Activated CD4-positive, alpha-beta T cell treated with anti-CD3 and anti-CD28 coated beads, Interleukin-2, Interleukin-6, amounts not matched to agents 100 ng/mL and 50 ng/mL, durations not matched to agents 16 hours and 8 hours (primary cell): ENCODE measurements around the gene MTURN.
"Not testable (repeated sequence)": the region's sequence is repeated elsewhere in the genome, so short reads cannot be mapped to it uniquely, and the experiment has no call there.

ENCODE experiments used
- DNase-seq: peaks from one replicate; pipeline ENCODE4 v3.0.0-alpha.2; 2020

The MTURN gene

DNA sequence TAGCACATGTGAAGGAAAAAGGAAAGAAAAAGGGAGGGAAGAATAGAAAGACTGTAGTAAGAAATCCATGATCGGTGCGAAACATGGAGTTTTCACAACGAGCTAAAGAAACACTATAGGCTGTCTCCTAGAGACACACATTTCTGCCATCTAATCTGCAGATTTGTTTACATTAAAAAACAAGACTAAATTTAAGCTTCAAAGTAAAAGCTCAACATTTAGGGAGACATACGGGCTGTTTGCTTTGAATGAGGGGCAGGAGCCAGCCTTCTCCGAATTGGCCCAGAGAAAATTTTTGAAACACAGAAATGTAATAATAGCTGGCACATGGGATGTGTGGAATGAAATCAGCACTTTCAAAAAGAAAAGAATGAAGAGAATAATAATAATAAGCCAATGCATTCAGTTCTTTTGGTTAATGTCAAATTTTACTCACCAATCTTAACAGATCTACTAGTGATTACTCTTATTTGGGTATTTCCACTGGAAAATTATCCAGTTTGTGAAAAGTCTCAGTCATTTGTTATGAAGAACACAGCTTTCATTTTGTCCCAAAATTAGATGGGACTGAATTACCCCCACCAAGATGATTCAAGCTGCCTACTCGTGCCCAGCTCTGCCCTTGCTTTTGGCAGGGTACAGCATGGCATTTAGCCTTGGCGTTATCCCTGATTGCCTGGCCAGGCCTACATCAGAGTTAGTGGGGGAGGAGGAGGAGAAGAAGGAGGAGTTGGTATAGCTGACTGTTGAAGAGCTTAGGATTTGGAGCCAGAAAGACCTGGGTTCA is 47.1 kb downstream of the MTURN start:
- DNase-seq = no peak

- DNase-seq = no peak
Observed at GRCh38 chr7:30182814-30183213, 48.0 kb downstream of the MTURN start.

DNA sequence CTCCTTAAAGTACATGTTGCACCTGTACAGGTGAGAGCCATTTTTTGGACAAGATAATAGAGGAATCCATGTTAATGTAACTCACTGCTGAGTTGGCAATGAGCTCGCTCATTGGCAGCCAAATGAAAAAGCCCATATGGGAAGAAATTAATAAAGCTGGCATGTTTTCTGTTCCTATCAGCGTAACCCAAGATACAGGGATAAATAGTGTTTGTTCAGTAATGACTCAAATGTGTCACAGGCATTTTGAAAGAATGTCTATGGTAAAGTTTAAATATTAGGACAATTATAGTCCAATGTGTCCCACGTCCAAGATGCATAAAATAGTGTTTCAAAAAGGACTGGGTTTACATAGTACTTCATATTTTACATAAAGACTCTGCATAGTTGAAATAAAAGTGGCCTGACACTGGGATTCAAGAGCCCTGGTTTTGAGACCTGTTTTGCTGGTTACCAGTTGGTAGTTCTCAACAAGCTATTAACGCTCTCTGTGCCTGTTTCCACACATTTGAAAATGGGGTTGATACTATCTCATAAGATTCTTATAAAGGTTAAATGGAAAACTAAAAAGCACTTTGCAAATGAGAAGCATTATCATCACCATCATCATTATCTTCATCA is 49.1 kb downstream of the MTURN start:
- no peak for DNase-seq

- DNase-seq = no peak
Observed at GRCh38 chr7:30184791-30185487, 50.2 kb downstream of the MTURN start.

DNA sequence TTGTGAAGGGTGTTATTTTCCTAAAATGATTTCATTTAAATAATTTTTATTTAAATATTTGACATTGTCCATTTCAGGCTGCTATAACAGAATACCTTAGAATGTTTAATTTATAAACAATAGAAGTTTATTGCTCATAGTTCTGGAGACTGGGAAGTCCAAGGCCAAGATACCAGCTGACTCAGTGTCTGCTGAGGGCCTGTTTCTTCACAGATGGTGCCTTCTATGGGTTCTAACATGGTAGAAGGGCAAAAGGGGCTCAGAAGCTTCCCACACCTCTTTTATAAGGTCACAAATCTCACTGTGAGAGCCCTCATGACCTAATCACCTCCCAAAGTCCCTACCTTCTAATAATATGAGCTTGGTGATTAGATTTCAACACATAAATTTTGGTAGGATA is 50.7 kb downstream of the MTURN start:
- no peak for DNase-seq

DNA sequence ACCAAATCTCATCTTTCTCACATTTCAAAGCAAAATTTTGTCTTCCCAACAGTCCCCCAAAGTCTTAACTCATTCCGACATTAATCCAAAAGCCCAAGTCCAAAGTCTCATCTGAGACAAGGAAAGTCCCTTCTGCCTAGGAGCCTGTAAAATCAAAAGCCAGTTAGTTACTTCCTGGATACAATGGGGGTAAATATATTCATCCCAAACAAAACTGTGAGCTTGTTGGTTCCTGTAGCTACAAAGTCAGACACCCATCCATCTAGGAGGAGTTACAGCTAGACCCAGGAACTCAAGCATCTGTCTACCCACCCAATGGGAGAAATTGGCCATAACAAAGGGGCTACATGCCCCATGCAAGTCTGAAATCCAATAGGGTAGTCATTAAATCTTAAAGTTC is 51.9 kb downstream of the MTURN start:
- DNase-seq = no peak

DNA sequence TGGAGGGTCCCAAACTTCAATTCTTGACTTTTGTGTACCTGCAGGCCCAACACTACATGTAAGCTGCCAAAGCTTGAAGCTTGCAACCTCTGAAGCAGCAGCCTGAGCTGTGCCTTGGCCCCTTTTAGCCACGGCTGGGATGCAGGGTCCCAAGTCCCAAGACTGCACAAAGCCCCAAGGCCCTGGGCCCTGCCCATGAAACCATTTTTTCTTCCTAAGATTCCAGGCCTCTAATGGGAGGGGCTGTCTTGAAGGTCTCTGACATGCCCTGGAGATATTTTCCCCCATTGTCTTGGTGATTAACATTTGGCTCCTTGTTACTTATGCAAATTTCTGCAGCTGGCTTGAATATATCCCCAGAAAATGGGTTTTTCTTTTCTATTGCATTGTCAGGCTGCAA is 52.7 kb downstream of the MTURN start:
- no peak for DNase-seq

DNA sequence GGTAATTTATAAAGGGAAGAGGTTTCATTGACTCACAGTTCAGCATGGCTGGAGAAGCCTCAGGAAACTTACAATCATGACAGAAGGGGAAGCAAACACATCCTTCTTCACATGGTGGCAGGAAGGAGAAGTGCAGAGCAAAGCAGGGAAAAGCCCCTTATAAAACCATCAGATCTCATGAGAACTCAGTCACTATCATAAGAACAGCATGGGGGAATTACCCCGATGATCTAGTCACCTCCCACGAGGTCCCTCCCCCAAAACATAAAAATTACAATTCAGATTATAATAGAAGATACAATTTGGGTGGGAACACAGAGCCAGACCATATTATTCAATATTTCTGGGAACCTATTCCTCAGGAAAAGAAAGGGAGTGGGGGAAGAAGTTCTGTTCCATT is 53.6 kb downstream of the MTURN start:
- DNase-seq = not testable (repeated sequence)

DNA sequence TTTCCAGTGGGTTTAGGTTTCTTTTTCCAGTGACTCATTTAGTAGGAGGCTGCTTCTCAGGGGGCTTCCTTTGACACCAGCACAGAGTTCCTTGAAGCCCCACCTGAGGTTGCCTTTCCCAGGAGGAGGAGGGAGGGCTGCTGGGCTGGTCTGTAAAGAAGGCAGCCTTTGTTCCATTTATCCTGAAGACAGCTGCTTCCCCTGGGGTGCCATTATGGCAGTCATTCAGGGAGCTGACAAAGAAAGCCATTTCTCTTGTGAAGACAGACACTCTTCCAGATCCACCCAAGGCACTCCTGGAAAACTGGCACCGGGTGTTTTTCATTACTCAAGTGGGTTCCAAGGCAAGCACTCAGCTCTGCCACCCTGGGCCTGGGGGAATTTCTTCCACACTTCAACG is 54.0 kb downstream of the MTURN start:
- DNase-seq = no peak

DNA sequence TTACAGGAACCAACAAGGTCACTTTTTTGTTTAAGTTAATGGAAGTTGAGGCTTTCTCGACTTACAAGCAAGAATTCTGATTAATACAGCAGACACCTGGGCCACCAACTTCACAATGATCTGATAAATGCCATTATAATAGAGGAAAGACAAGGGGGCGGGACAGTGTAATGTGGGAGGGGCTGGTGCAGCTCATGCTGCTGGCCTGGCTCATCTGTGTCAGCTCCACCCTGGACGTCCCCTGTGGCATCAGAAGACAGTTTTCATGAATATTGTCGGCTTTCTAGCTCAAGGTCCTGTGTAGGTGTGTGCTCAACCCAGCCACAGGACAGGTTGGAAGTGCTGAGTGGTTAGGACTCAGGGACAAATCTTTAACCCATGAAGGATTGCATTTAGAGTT is 57.0 kb downstream of the MTURN start:
- DNase-seq = no peak

DNA sequence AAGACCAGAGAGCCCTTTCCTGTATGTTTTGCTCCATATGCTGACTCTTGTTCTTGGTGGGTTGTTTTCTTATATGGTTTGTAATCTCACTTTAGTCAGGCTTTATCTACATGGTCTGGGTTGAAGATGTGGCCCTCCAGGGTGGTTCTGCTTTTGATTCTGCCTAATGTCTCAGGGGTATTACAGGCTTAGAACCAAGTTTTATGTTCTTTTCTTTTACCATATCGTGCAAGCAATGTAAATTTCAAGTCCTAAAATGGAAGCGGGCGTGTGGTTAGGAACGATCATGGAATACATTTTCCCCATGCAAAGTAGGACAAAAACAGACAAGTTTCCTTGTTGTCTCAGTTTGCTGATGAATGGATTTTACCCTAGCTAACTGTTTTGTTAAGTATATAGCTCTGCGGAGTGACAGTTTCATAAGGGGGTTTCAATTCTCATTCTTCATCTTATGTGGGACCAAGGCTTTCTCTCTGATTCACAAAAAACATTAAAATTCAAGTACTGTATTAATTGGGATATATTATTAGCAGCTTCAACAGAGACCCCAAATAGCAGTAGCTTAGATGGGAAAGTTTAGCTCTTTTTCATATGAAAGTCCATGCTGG is 58.7 kb downstream of the MTURN start:
- no peak for DNase-seq

DNA sequence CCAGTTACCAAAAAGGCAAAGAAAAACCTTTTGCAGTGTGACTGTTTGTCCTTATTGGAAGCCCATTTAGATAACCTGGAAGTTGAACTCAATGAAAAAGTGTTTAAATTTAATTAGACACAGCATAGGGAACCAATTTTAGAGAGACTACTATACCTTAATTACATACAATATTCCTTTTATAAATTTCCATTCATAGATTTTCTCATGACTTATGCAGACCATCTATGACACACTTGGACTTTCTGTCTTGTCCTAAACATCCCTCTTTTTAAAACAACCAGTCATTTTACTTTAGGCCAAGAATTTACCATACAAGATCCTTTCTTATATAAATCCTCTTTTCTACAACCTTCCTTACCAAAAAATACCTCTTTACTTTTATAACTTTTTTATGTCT is 61.6 kb downstream of the MTURN start:
- no peak for DNase-seq

DNA sequence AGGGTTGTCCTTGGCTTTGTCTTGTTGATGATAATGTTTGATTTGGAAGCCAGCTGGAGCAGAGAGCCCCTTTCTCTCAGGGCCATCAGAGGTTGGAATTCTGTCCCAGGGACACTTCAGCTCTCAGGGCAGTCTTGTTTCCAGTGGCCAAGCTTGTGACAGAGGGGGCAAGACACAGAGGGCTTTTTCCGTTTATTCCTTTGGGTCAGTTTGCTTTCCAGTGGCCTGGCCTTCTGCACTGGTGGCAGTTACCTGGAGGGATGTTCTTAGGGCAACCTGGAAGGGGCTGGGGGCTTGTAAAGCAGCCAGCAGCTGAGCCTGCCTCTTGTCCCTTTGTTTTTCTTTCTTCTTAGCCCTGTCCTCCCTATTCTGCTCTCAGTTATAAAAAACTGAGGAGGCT is 62.7 kb downstream of the MTURN start:
- DNase-seq = no peak

DNA sequence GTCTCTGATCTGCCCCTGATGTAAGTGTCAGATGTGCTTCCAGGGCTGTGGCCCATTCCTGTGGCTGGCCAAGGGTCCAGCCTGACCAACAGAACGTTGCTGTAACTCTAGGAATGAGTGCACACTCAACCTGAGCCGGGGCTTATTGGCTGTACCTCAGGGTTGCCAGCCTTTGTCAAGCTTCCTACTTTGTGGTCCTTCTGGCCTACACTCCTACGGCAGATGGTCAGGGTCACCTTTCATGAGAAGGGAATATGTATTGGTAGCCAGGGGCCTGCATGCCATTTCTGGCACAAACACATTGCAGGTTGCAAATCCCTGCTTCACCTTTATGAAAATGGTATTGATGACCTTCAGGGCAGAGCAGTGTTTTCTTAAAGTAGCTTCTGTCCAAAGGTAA is 64.5 kb downstream of the MTURN start:
- no peak for DNase-seq

DNA sequence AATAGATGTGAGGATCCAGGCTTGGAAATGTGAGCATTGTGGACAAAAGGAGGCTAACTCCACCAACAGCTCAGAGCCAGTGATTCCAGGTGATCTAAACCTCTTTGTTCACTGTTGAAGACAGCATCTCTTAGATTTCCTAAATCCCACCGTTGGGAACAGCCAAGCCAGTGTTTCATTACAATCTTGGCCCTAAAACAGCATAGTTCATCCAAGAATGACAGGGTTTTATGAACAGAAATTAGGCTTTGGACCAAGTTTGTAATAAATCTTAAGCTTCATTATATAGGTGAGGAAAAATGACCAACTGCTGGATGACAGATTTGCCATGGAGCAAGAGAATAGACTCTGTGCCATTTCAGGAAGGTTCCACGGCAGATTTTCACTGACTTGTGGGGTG is 65.8 kb downstream of the MTURN start:
- DNase-seq = no peak

DNA sequence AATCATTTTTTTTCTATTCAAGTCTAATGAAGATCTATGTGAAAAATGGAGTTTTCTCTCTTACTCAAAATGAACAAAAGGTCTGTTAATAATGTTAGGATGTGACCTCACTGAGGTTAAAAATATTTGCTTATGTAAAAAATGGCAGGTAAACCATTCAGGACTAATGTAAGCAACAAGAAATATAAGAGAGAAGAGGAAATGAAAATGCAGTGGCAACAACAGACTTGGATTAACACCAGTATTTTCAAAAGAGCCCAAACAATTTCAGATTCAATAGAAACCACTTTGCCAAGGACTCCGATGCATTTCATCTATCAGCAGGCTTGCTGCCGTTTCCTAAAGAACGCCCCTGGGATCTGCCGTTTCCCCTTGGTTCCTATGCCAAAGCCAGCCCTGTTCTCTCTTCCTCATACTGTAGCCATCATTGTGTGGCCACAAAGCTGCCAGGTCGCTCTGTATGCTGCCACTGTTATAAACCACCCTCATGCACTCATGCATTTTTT is 66.4 kb downstream of the MTURN start:
- no peak for DNase-seq

- no peak for DNase-seq
Observed at GRCh38 chr7:30201921-30202320, 67.1 kb downstream of the MTURN start.

DNA sequence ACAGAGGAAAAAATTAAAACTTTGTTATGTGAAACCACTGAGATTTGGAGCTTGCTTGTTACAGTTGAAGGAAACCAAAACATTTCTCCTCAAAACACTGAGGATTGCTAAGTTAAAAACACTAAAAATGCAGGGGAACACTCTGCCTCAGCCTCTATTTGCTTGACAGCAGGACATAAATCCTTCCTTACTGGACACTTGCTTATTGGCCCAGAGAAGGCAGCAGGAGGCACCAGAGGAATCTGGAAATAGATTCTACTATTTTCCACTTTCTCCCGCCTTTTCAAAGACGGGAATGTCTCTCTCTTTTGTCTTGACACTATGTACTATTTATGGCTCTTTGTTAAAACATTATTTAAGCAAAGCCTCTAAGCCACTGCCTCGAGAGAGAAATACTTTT is 67.9 kb downstream of the MTURN start:
- DNase-seq = no peak

GRCh38 chr7:30206491-30206890 is 71.7 kb downstream of the MTURN start:
- no peak for DNase-seq

DNA sequence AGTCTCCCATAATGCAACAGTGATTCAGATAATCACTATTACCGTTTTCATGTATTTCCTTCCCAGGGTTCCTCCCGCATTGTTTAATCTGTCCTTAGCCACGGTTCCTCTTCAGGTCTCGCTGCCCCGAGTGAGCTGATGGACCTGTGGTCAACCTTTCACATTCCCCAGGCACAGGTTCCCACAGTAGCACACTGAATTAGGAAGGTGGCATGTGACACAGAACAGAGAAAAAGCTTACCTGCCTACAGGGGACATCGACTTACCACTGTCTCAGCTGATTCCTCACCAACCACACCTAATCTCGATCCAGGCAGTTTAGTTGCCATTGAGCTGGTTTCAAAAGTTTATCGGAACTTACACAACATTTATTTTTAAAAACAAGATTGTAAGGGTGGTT is 72.2 kb downstream of the MTURN start:
- DNase-seq = no peak

DNA sequence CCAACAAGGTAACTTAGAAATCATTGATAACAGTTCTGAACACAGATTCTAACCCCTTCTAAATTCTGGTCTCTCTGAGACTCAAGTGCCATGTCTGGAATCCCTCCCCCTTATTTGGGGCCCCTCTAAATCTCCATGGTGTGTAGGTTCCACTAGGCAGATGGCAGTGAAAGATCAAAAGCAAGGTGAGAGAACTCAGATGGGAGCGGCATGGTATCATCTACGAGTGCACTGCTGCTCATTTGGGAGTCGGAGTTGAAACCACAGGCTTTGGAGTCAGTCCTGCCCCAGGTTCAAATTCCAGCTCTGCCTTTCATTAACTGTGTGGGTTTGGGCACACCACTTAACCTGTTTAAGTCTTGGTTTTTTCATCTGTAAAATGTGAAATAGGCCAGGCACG is 72.6 kb downstream of the MTURN start:
- DNase-seq = no peak

GRCh38 chr7:30209951-30210350 is 75.2 kb downstream of the MTURN start:
- DNase-seq = no peak
